A673 (cell line): ENCODE results near the gene RNF111.

Source experiments
- CTCF ChIP-seq: fragments of 300-800, 200-600 bp; sonication (generic); conservative IDR thresholded peaks from 2 replicates; pipeline ENCODE4 v1.5.1; 2017; ENCODE audit warnings: low read depth, mild to moderate bottlenecking, antibody characterized with exemption, low read length, moderate library complexity, mixed read lengths
- EZH2 ChIP-seq: fragments of 200-600 bp; sonication (generic); IDR thresholded peaks from 2 replicates; pipeline ENCODE4 v1.6.1; 2017; ENCODE audit warnings: borderline replicate concordance, low read depth, mild to moderate bottlenecking, mixed read lengths, antibody characterized with exemption, low read length; ENCODE audit not compliant: poor library complexity, severe bottlenecking

- no peak for TF ChIP-seq CTCF
- TF ChIP-seq EZH2, result no peak
Observed at GRCh38 chr15:58985443-58985842, 2.0 kb upstream of the RNF111 start.
